HFFc6 (cell line): Measurements from ENCODE around the gene ST8SIA1. TPM values are rescaled to one million over a fixed set of nuclear protein-coding genes. Genes with fewer than 3 reads are reported as not detected.

Experiments
- DNase-seq: peaks from one replicate; pipeline ENCODE4 v3.0.0-alpha.2; 2018
- H3K27ac Mint-ChIP-seq: 2 replicates; pipeline ENCODE4 v1.8.0; 2020; ENCODE audit warnings: mild to moderate bottlenecking, mixed read lengths
- H3K27me3 Mint-ChIP-seq: 2 replicates; pipeline ENCODE4 v1.8.0; 2021; ENCODE audit warnings: mild to moderate bottlenecking, moderate library complexity, mixed read lengths; ENCODE audit not compliant: insufficient read depth
- H3K36me3 Mint-ChIP-seq: 2 replicates; pipeline ENCODE4 v1.8.0; 2021; ENCODE audit warnings: low read depth, mixed read lengths
- H3K4me1 Mint-ChIP-seq: 2 replicates; pipeline ENCODE4 v1.8.0; 2020; ENCODE audit warnings: low read depth, mixed read lengths
- H3K4me3 Mint-ChIP-seq: 2 replicates; pipeline ENCODE4 v1.8.0; 2020; ENCODE audit warnings: mild to moderate bottlenecking, moderate library complexity, mixed read lengths
- H3K9me3 Mint-ChIP-seq: 2 replicates; pipeline ENCODE4 v1.8.0; 2020; ENCODE audit warnings: mild to moderate bottlenecking, mixed read lengths
- total RNA-seq, 6 experiments: library from RNA; stranded (reverse); fragmentation: NEBNext Ultra II Directional; extraction: Animal tissue kit (Norgen Biotek cat#: 25700); gene quantifications; 2 replicates in 1 of 6; 3 replicates in 5 of 6; pipeline ENCODE4 v1.2.3, GENCODE V29; 2021
- TF ChIP-seq, protein P1 (sequence below): fragments of 200-600 bp; sonication (generic); IDR thresholded peaks from 2 replicates; pipeline ENCODE4 v1.5.0; 2021; ENCODE audit warnings: antibody characterized with exemption, mild to moderate bottlenecking

The ST8SIA1 gene
- total RNA-seq, 6 experiments from 2014 or later, result not detected

GRCh38 chr12:22228022-22228875 is 106.3 kb downstream of the ST8SIA1 start:
- Mint-ChIP-seq H3K36me3 (no peaks in the 10 kb centered on the region), H3K27ac (no peak overlapping the region), H3K27me3 (peaks cover 6% of the 10 kb centered on the region), H3K9me3 (peaks cover 9% of the 10 kb centered on the region; the same call in 1 of the 2 replicates), H3K4me1 (no peaks in the 10 kb centered on the region), H3K4me3 (no peak overlapping the region)
- no peak for DNase-seq
- TF ChIP-seq, protein P1, sequence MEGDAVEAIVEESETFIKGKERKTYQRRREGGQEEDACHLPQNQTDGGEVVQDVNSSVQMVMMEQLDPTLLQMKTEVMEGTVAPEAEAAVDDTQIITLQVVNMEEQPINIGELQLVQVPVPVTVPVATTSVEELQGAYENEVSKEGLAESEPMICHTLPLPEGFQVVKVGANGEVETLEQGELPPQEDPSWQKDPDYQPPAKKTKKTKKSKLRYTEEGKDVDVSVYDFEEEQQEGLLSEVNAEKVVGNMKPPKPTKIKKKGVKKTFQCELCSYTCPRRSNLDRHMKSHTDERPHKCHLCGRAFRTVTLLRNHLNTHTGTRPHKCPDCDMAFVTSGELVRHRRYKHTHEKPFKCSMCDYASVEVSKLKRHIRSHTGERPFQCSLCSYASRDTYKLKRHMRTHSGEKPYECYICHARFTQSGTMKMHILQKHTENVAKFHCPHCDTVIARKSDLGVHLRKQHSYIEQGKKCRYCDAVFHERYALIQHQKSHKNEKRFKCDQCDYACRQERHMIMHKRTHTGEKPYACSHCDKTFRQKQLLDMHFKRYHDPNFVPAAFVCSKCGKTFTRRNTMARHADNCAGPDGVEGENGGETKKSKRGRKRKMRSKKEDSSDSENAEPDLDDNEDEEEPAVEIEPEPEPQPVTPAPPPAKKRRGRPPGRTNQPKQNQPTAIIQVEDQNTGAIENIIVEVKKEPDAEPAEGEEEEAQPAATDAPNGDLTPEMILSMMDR, result no peak

- H3K4me1 Mint-ChIP-seq, result no peaks in the 10 kb centered on the region
These were observed 111.2 kb downstream of the ST8SIA1 start for GRCh38 chr12:22223356-22223755.

DNA sequence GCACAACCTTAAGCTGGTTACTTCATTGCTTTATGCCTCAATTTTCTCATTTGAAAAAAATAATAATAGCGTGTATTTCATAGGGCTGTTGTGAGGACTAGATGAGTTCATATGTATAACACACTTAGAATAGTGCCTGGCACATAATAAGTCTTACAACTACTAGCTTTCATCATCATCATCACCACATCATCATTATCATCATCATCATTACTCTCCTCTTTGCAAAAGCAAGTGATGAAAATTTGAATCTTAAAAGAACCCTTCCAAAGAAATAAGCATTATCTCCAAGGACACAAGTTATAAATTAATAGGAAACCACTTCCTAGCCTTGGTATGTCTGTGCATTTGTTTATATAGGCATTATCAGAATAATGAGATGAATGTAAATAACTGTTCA is 117.0 kb downstream of the ST8SIA1 start:
- no peaks in the 10 kb centered on the region for H3K4me1 Mint-ChIP-seq
- H3K4me3 Mint-ChIP-seq, result no peak overlapping the region
- TF ChIP-seq, protein P1, result no peak

More at GRCh38 chr12:22223356-22223755, 111.2 kb downstream of the ST8SIA1 start:
- Mint-ChIP-seq H3K9me3 (peaks cover 7% of the 10 kb centered on the region; the same call in 1 of the 2 replicates), H3K27ac (no peak overlapping the region), H3K36me3 (no peaks in the 10 kb centered on the region), H3K4me3 (no peak overlapping the region), H3K27me3 (peaks cover 4% of the 10 kb centered on the region; the same call in 1 of the 2 replicates)
- DNase-seq, result no peak
- TF ChIP-seq, protein P1, result no peak

GRCh38 chr12:22215467-22216253 is 118.8 kb downstream of the ST8SIA1 start:
- TF ChIP-seq, protein P1, result no peak
- H3K27me3 Mint-ChIP-seq, result peaks cover 2% of the 10 kb centered on the region
- H3K9me3 Mint-ChIP-seq, result peaks cover 5% of the 10 kb centered on the region
- no peaks in the 10 kb centered on the region for H3K36me3 Mint-ChIP-seq
- no peak overlapping the region for H3K4me3 Mint-ChIP-seq
- no peak overlapping the region for H3K27ac Mint-ChIP-seq
- no peak for DNase-seq
- no peaks in the 10 kb centered on the region for H3K4me1 Mint-ChIP-seq

More for the DNA sequence above, 117.0 kb downstream of the ST8SIA1 start:
- H3K27me3 Mint-ChIP-seq, result peaks cover 2% of the 10 kb centered on the region
- H3K36me3 Mint-ChIP-seq, result no peaks in the 10 kb centered on the region
- peaks cover 5% of the 10 kb centered on the region for H3K9me3 Mint-ChIP-seq
- DNase-seq, result no peak
- H3K27ac Mint-ChIP-seq, result no peak overlapping the region

GRCh38 chr12:22211128-22211527 is 123.4 kb downstream of the ST8SIA1 start:
- Mint-ChIP-seq H3K36me3 (no peaks in the 10 kb centered on the region), H3K9me3 (peaks cover 5% of the 10 kb centered on the region), H3K27ac (no peak overlapping the region), H3K27me3 (peaks cover 2% of the 10 kb centered on the region), H3K4me1 (no peaks in the 10 kb centered on the region), H3K4me3 (no peak overlapping the region)
- TF ChIP-seq, protein P1, result no peak
- DNase-seq, result no peak
